ENCODE results near the gene GADD45G. TPM values are rescaled to one million over a fixed set of nuclear protein-coding genes. Genes with fewer than 3 reads are reported as not detected.

Gene GADD45G
- total RNA-seq, 1 experiment from 2014 or later, result 0.39 TPM

- CTCF ChIA-PET, result no interaction called here
- H3K9me3 ChIP-seq (ENCODE audit: low read depth, low read length, poor library complexity, severe bottlenecking), result no peaks in the 10 kb centered on the region
- TF ChIP-seq CTCF (conservative IDR thresholded peaks at IDR 0.05; ENCODE audit: low read depth, low read length) (no peak), EZH2 (IDR thresholded peaks at IDR 0.05; ENCODE audit: borderline replicate concordance, low read depth, low read length, poor library complexity, severe bottlenecking) (no peak)
- POLR2A ChIA-PET (ENCODE audit: low non-redundant PET), result no interaction called here
- intact Hi-C loops (cut with micrococcal nuclease; ENCODE audit: unreplicated experiment), result loop anchor here (10.0 kb wide), 1 partner anchor 1054 kb away; the partner anchor contains the start of gene DIRAS2
- H3K36me3 ChIP-seq (ENCODE audit: insufficient read depth, low read length, poor library complexity, severe bottlenecking), result no peaks in the 10 kb centered on the region
- no peaks in the 10 kb centered on the region for H3K4me1 ChIP-seq (ENCODE audit: insufficient read depth, low read length, poor library complexity, severe bottlenecking)
- DNase-seq (ENCODE audit: low spot score), result no peak
- BruUV-seq (replicated peaks), result no TSS peak
- no peaks in the 10 kb centered on the region for H3K27me3 ChIP-seq (replicated peaks; ENCODE audit: insufficient read depth, low read depth, low read length, poor library complexity)
- no peak overlapping the region for H3K27ac ChIP-seq (ENCODE audit: low read depth, low read length, poor library complexity, severe bottlenecking)
- no peak overlapping the region for H3K4me3 ChIP-seq (ENCODE audit: low read depth, low read length, poor library complexity, severe bottlenecking)
These were observed 14.4 kb upstream of the GADD45G start for GRCh38 chr9:89590415-89590814.

GRCh38 chr9:89591274-89592212, 13.3 kb upstream of the GADD45G start:
- H3K9me3 ChIP-seq (ENCODE audit: low read depth, low read length, poor library complexity, severe bottlenecking), result no peaks in the 10 kb centered on the region
- TF ChIP-seq CTCF (conservative IDR thresholded peaks at IDR 0.05; ENCODE audit: low read depth, low read length) (no peak), EZH2 (IDR thresholded peaks at IDR 0.05; ENCODE audit: borderline replicate concordance, low read depth, low read length, poor library complexity, severe bottlenecking) (no peak)
- POLR2A ChIA-PET (ENCODE audit: low non-redundant PET), result no interaction called here
- H3K4me3 ChIP-seq (ENCODE audit: low read depth, low read length, poor library complexity, severe bottlenecking), result no peak overlapping the region
- BruUV-seq (replicated peaks), result no TSS peak
- CTCF ChIA-PET, result interaction anchor here (2.5 kb wide), 1 partner anchor 12 kb away, joined by 16 read pairs; no protein-coding TSS in a partner anchor
- no peaks in the 10 kb centered on the region for H3K36me3 ChIP-seq (ENCODE audit: insufficient read depth, low read length, poor library complexity, severe bottlenecking)
- no peaks in the 10 kb centered on the region for H3K4me1 ChIP-seq (ENCODE audit: insufficient read depth, low read length, poor library complexity, severe bottlenecking)
- intact Hi-C loops (cut with micrococcal nuclease; ENCODE audit: unreplicated experiment), result loop anchor here (10.0 kb wide), 1 partner anchor 1053 kb away; the partner anchor contains the start of gene DIRAS2
- DNase-seq (ENCODE audit: low spot score), result no peak
- H3K27ac ChIP-seq (ENCODE audit: low read depth, low read length, poor library complexity, severe bottlenecking), result no peak overlapping the region
- H3K27me3 ChIP-seq (replicated peaks; ENCODE audit: insufficient read depth, low read depth, low read length, poor library complexity), result peaks cover 7% of the 10 kb centered on the region

GRCh38 chr9:89592213-89592815, 12.5 kb upstream of the GADD45G start:
- no peaks in the 10 kb centered on the region for H3K36me3 ChIP-seq (ENCODE audit: insufficient read depth, low read length, poor library complexity, severe bottlenecking)
- no peaks in the 10 kb centered on the region for H3K4me1 ChIP-seq (ENCODE audit: insufficient read depth, low read length, poor library complexity, severe bottlenecking)
- TF ChIP-seq CTCF (conservative IDR thresholded peaks at IDR 0.05; ENCODE audit: low read depth, low read length) (no peak), EZH2 (IDR thresholded peaks at IDR 0.05; ENCODE audit: borderline replicate concordance, low read depth, low read length, poor library complexity, severe bottlenecking) (no peak)
- intact Hi-C loops (cut with micrococcal nuclease; ENCODE audit: unreplicated experiment), result loop anchor here (10.0 kb wide), 1 partner anchor 1052 kb away; the partner anchor contains the start of gene DIRAS2
- peaks cover 7% of the 10 kb centered on the region for H3K27me3 ChIP-seq (replicated peaks; ENCODE audit: insufficient read depth, low read depth, low read length, poor library complexity)
- H3K27ac ChIP-seq (ENCODE audit: low read depth, low read length, poor library complexity, severe bottlenecking), result no peak overlapping the region
- H3K4me3 ChIP-seq (ENCODE audit: low read depth, low read length, poor library complexity, severe bottlenecking), result no peak overlapping the region
- ChIA-PET CTCF (interaction anchor here (2.5 kb wide), 1 partner anchor 11 kb away, joined by 16 read pairs; no protein-coding TSS in a partner anchor), POLR2A (ENCODE audit: low non-redundant PET) (no interaction called here)
- DNase-seq (ENCODE audit: low spot score), result no peak
- BruUV-seq (replicated peaks), result no TSS peak
- no peaks in the 10 kb centered on the region for H3K9me3 ChIP-seq (ENCODE audit: low read depth, low read length, poor library complexity, severe bottlenecking)

Measured in A673 (cell line).